Eye (tissue), 1 donor: ENCODE results near the gene SLC25A18.
"Not testable (repeated sequence)": the region's sequence is repeated elsewhere in the genome, so short reads cannot be mapped to it uniquely, and the experiment has no call there.

Experiments used
- DNase-seq: peaks from one replicate; pipeline ENCODE4 v3.0.0-alpha.2; 2015

SLC25A18 gene

GRCh38 chr22:17562906-17563870 lies at the start of gene SLC25A18:
SLC25A18 (plus strand) TSS chr22:17563498; CDS start chr22:17579945, 16,447 bp downstream.
- DNase-seq = peak; percentile 34

GRCh38 chr22:17513612-17514011 lies 49.7 kb upstream of the SLC25A18 start:
- no peak for DNase-seq

GRCh38 chr22:17514084-17514483 lies 49.2 kb upstream of the SLC25A18 start:
- no peak for DNase-seq

- no peak for DNase-seq
Observed at GRCh38 chr22:17518406-17518805, 44.9 kb upstream of the SLC25A18 start.

GRCh38 chr22:17521971-17522370 lies 41.3 kb upstream of the SLC25A18 start:
- not testable (repeated sequence) for DNase-seq

- no peak for DNase-seq
Observed at GRCh38 chr22:17523925-17524324, 39.4 kb upstream of the SLC25A18 start.

- peak; percentile 3 for DNase-seq
Observed at GRCh38 chr22:17536269-17536668, 27.0 kb upstream of the SLC25A18 start.

GRCh38 chr22:17537155-17537554 lies 26.1 kb upstream of the SLC25A18 start:
- DNase-seq = no peak

- DNase-seq = no peak
Observed at GRCh38 chr22:17540481-17540880, 22.8 kb upstream of the SLC25A18 start.

GRCh38 chr22:17541476-17541875 lies 21.8 kb upstream of the SLC25A18 start:
- no peak for DNase-seq

- no peak for DNase-seq
Observed at GRCh38 chr22:17542452-17542851, 20.8 kb upstream of the SLC25A18 start.

- DNase-seq = no peak
Observed at GRCh38 chr22:17548010-17548755, 15.1 kb upstream of the SLC25A18 start.

GRCh38 chr22:17548756-17549035 lies 14.6 kb upstream of the SLC25A18 start:
- no peak for DNase-seq

GRCh38 chr22:17549183-17549582 lies 14.1 kb upstream of the SLC25A18 start:
- no peak for DNase-seq

- DNase-seq = no peak
Observed at GRCh38 chr22:17549655-17550054, 13.6 kb upstream of the SLC25A18 start.

- no peak for DNase-seq
Observed at GRCh38 chr22:17552737-17553136, 10.6 kb upstream of the SLC25A18 start.

- DNase-seq = no peak
Observed at GRCh38 chr22:17554814-17555213, 8.5 kb upstream of the SLC25A18 start.

- DNase-seq = no peak
Observed at GRCh38 chr22:17559188-17559587, 4.1 kb upstream of the SLC25A18 start.

GRCh38 chr22:17563936-17564391 lies 666 bp downstream of the SLC25A18 start:
- peak; percentile 39 for DNase-seq

GRCh38 chr22:17566016-17566687 lies 2.9 kb downstream of the SLC25A18 start:
- not testable (repeated sequence) for DNase-seq

GRCh38 chr22:17566776-17567175 lies 3.5 kb downstream of the SLC25A18 start:
- no peak for DNase-seq

- DNase-seq = peak; percentile 37
Observed at GRCh38 chr22:17569971-17570511, 6.7 kb downstream of the SLC25A18 start.
